Transverse colon (tissue), 4 donors: ENCODE data around the gene MTMR12.

Experiments used
- CTCF ChIP-seq, 5 experiments: fragments of 200-600 bp in 3 of 5; fragments of 450-650 bp in 2 of 5; sonication (generic) in 3 of 5; IDR thresholded peaks; 1 replicate in 2 of 5; 2 replicates in 3 of 5; pipeline ENCODE4 v1.5.1; 2016 to 2017; ENCODE audit warnings: antibody characterized with exemption in 5 of 5, inconsistent platforms in 3 of 5, mild to moderate bottlenecking in 2 of 5, moderate library complexity in 1 of 5
- POLR2A ChIP-seq: fragments of 450-650 bp; IDR thresholded peaks from one replicate; pipeline ENCODE4 v1.6.1; 2016; ENCODE audit warnings: antibody characterized with exemption, mild to moderate bottlenecking, moderate library complexity
- POLR2AphosphoS5 ChIP-seq, 3 donors: sonication (generic); formaldehyde crosslinking; IDR thresholded peaks; one replicate each; pipeline ENCODE4 v1.6.1; 2016; ENCODE audit warnings: antibody characterized with exemption in 3 of 3

GRCh38 chr5:32325616-32326015 is 12.9 kb upstream of the MTMR12 start:
- no peak for TF ChIP-seq CTCF (IDR thresholded peaks at IDR 0.05)
- no peak for TF ChIP-seq POLR2A
- TF ChIP-seq POLR2AphosphoS5 (IDR thresholded peaks at IDR 0.05) = no peak
